SU-DHL-6 (cell line): ENCODE measurements around the gene CDC42EP1.

Experiments
- H2AFZ ChIP-seq: fragments of 200-600 bp; sonication (generic); 2 replicates; pipeline ENCODE4 v1.6.1; 2014; ENCODE audit warnings: low read depth, mild to moderate bottlenecking, moderate library complexity, mixed read lengths, antibody characterized with exemption, low read length; ENCODE audit not compliant: severe bottlenecking
- H3F3A ChIP-seq: fragments of 200-600 bp; shearing (Covaris generic); 2 replicates; pipeline ENCODE4 v1.6.0; 2016; ENCODE audit warnings: antibody characterized with exemption, mild to moderate bottlenecking; ENCODE audit not compliant: insufficient read depth
- H3K27ac ChIP-seq: fragments of 200-600 bp; sonication (generic); 2 replicates; pipeline ENCODE4 v1.5.1; 2016; ENCODE audit warnings: low read depth, mild to moderate bottlenecking, low read length, moderate library complexity, mixed read lengths
- H3K27me3 ChIP-seq: fragments of 200-600 bp; sonication (generic), shearing (Covaris generic); 2 replicates; pipeline ENCODE4 v1.6.0; 2014; ENCODE audit warnings: mild to moderate bottlenecking, low read length
- H3K36me3 ChIP-seq: fragments of 200-600 bp; sonication (generic); 2 replicates; pipeline ENCODE4 v1.6.1; 2014; ENCODE audit warnings: mild to moderate bottlenecking, low read length, mixed read lengths
- H3K4me2 ChIP-seq: fragments of 300-600, 200-600 bp; shearing (Covaris generic), sonication (generic); 2 replicates; pipeline ENCODE4 v1.6.0; 2014; ENCODE audit warnings: low read length, low read depth, mild to moderate bottlenecking; ENCODE audit not compliant: poor library complexity, severe bottlenecking
- H3K4me3 ChIP-seq: fragments of 200-600 bp; sonication (generic); 2 replicates; pipeline ENCODE4 v1.5.1; 2014; ENCODE audit warnings: antibody characterized with exemption, low read length, mild to moderate bottlenecking, mixed read lengths; ENCODE audit not compliant: insufficient read depth, poor library complexity, severe bottlenecking
- H3K79me2 ChIP-seq: fragments of 200-600 bp; sonication (generic); 2 replicates; pipeline ENCODE4 v1.6.1; 2014; ENCODE audit warnings: mild to moderate bottlenecking, low read length, moderate library complexity; ENCODE audit not compliant: insufficient read depth
- H3K9ac ChIP-seq: fragments of 200-600 bp; sonication (generic); 2 replicates; pipeline ENCODE4 v1.7.0; 2014; ENCODE audit warnings: mild to moderate bottlenecking, low read length
- H3K9me2 ChIP-seq: fragments of 200-600 bp; sonication (generic); replicated peaks from 2 replicates; pipeline ENCODE4 v1.6.1; 2014; ENCODE audit warnings: low read length; ENCODE audit not compliant: insufficient read depth
- H3K9me3 ChIP-seq: fragments of 200-600 bp; sonication (generic); 2 replicates; pipeline ENCODE4 v1.6.1; 2014; ENCODE audit warnings: low read length, mixed read lengths; ENCODE audit not compliant: insufficient read depth
- H4K20me1 ChIP-seq: fragments of 200-600 bp; sonication (generic); 2 replicates; pipeline ENCODE4 v1.6.1; 2014; ENCODE audit warnings: low read depth, mild to moderate bottlenecking, antibody characterized with exemption, low read length, moderate library complexity, mixed read lengths
- EZH2phosphoT487 ChIP-seq: fragments of 200-600 bp; sonication (generic), shearing (Covaris generic); conservative IDR thresholded peaks from 2 replicates; pipeline ENCODE4 v1.6.1; 2018; ENCODE audit warnings: mild to moderate bottlenecking, antibody characterized with exemption, low read length, moderate library complexity, mixed read lengths
- TF ChIP-seq, protein P1 (sequence below): fragments of 200-600 bp; sonication (generic); IDR thresholded peaks from one replicate; pipeline ENCODE4 v1.5.1; 2017; ENCODE audit warnings: antibody characterized with exemption, mild to moderate bottlenecking, low read length, moderate library complexity; ENCODE audit not compliant: insufficient read depth, poor library complexity, severe bottlenecking

CDC42EP1 gene

DNA sequence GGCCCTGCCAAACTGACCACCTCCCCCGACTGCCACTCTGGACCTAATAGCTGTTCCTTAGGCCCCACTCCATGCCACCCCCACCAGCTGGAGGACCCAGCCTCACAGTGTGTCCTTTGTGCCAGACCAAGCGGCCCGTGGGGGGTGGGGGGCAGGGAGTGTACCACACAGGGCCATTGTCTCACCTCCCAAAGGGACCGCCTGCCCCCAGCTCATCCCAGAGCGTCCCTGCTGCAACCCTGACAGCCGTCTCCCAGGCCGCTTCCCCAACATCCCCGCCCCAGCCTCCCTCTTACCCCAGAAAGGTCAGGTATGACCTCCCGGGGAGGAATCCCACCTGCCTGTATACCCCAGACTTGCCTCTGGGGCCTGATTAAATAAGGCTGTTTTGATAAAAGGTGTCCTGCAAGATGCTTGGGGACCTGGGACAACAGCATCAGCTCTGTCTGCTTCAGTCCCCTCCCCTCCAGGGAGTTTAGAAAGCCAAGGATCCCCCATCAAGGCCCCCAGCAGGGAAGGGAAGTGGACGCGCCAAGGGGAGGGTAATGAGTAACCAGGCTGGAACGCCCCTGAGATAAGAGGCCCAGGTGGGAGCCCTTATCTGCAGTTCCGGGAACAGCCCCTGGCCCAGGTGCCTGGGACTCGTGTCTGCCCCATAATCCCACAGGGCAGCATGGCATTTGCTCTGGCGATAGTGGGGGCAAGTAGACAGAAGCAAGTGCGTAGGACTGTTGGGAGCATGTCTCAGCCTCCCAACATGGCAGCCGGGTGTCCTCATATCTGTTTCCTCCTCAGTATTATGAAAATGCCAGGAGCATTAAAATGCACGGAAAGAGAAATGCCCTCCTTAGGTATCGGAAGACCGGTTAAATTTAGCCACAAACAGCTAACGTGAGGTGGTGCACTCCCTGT lies 9.0 kb downstream of the CDC42EP1 start:
- no peaks in the 10 kb centered on the region for H3K79me2 ChIP-seq
- H3K4me2 ChIP-seq: no peak overlapping the region
- no peak overlapping the region for H3K9ac ChIP-seq
- TF ChIP-seq, protein P1, sequence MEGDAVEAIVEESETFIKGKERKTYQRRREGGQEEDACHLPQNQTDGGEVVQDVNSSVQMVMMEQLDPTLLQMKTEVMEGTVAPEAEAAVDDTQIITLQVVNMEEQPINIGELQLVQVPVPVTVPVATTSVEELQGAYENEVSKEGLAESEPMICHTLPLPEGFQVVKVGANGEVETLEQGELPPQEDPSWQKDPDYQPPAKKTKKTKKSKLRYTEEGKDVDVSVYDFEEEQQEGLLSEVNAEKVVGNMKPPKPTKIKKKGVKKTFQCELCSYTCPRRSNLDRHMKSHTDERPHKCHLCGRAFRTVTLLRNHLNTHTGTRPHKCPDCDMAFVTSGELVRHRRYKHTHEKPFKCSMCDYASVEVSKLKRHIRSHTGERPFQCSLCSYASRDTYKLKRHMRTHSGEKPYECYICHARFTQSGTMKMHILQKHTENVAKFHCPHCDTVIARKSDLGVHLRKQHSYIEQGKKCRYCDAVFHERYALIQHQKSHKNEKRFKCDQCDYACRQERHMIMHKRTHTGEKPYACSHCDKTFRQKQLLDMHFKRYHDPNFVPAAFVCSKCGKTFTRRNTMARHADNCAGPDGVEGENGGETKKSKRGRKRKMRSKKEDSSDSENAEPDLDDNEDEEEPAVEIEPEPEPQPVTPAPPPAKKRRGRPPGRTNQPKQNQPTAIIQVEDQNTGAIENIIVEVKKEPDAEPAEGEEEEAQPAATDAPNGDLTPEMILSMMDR: no peak
- no peaks in the 10 kb centered on the region for H3K9me2 ChIP-seq
- H3K36me3 ChIP-seq: no peaks in the 10 kb centered on the region
- H3F3A ChIP-seq: no peaks in the 10 kb centered on the region
- H3K4me3 ChIP-seq: no peak overlapping the region
- H3K27me3 ChIP-seq: no peaks in the 10 kb centered on the region
- no peaks in the 10 kb centered on the region for H4K20me1 ChIP-seq
- H3K27ac ChIP-seq: no peak overlapping the region
- no peaks in the 10 kb centered on the region for H3K9me3 ChIP-seq
- H2AFZ ChIP-seq: no peak overlapping the region

DNA sequence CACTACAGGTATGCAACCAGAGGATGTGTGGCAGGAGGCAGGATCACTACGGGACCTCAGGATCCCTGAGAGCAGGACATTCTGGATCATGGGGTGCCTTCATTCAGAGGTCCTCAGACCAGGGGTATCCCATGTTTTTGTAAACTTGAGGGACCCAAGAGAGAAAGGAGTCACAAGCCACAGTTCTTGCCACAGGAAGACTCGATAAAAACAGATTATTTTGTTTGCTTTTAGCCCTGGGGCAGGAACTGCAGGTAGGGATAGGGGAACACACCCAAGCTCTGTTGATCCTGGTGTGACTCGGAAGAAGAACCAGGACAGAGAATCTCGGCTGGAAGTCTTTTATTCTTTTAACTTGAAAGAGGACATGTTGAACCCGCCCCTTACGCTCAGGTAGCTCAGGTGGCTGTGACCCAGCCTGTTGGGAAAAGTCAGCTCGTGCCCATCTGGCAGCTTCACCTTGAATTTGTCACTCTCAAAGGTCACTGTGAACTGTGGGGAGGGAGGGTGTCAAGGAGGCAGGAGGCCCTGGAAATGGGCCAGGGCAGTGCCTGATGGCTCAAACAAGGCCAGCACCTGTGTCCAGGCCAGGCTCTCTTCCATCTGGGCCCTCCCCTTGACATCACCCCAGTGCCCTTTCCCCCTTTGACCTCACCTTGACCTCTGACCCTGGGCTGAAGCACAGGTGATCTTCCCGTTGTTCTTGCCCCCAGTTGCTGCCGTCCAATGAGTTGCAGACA lies 9.8 kb downstream of the CDC42EP1 start:
- H4K20me1 ChIP-seq: no peaks in the 10 kb centered on the region
- no peak overlapping the region for H3K4me3 ChIP-seq
- H3K9ac ChIP-seq: no peak overlapping the region

DNA sequence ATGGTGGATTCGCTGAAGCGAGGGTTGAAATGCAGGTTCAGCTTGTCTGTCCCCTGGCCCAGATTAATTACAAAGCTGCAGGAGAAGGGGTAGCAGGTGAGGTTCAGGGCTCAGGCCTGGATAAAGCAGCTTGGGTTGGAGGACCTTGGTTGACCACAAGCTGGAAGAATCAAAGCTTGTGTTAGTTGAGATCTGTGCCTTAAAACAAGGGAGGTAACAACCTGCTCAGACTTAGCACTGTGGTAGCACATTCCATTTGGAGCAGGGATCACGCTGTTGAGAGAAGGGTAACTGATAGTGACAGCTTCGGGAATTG lies 10.3 kb downstream of the CDC42EP1 start:
- H3K27me3 ChIP-seq: no peaks in the 10 kb centered on the region
- no peaks in the 10 kb centered on the region for H4K20me1 ChIP-seq
- no peaks in the 10 kb centered on the region for H3F3A ChIP-seq
- H2AFZ ChIP-seq: no peak overlapping the region
- no peak overlapping the region for H3K4me3 ChIP-seq
- no peak overlapping the region for H3K9ac ChIP-seq
- no peak overlapping the region for H3K27ac ChIP-seq
- H3K79me2 ChIP-seq: no peaks in the 10 kb centered on the region
- TF ChIP-seq EZH2phosphoT487: no peak
- no peaks in the 10 kb centered on the region for H3K9me3 ChIP-seq
- no peak overlapping the region for H3K4me2 ChIP-seq
- no peaks in the 10 kb centered on the region for H3K9me2 ChIP-seq
- no peaks in the 10 kb centered on the region for H3K36me3 ChIP-seq

More for the DNA sequence above, 9.8 kb downstream of the CDC42EP1 start:
- Histone ChIP-seq H3K9me3 (no peaks in the 10 kb centered on the region), H3K9me2 (no peaks in the 10 kb centered on the region), H3K27me3 (no peaks in the 10 kb centered on the region), H3K27ac (no peak overlapping the region), H3K36me3 (no peaks in the 10 kb centered on the region), H3K79me2 (no peaks in the 10 kb centered on the region), H2AFZ (no peak overlapping the region), H3F3A (no peaks in the 10 kb centered on the region), H3K4me2 (no peak overlapping the region)
- TF ChIP-seq, protein P1: no peak
- TF ChIP-seq EZH2phosphoT487: no peak
